Natural killer cell (primary cell): Measurements from ENCODE around the gene TTC21A. TPM values are rescaled to one million over a fixed set of nuclear protein-coding genes. Genes with fewer than 3 reads are reported as not detected.

ENCODE experiments used
- ATAC-seq, 3 donors: fragments of 150-1000 bp in 2 of 3; fragments of 200-7000 bp in 1 of 3; cut with Tn5 transposase; 1 replicate in 1 of 3; 2 replicates in 2 of 3; pipeline ENCODE4 v1.10.0; 2021; ENCODE audit warnings: mild to moderate bottlenecking in 2 of 3, moderate library complexity in 2 of 3
- DNase-seq, 2 donors: peaks; one replicate each; pipeline versions ENCODE4 v3.0.0 to v3.0.0-alpha.2; 2013 to 2021; ENCODE audit warnings: mixed read lengths in 1 of 2
- H3K27ac ChIP-seq: one replicate; pipeline ENCODE4 v1.5.1; 2013; ENCODE audit warnings: mild to moderate bottlenecking, low read length
- H3K27me3 ChIP-seq: one replicate; pipeline ENCODE4 v1.6.1; 2013; ENCODE audit warnings: low read length; ENCODE audit not compliant: control insufficient read depth, insufficient read depth
- H3K36me3 ChIP-seq: one replicate; pipeline ENCODE4 v1.6.1; 2013; ENCODE audit warnings: low read length; ENCODE audit not compliant: control insufficient read depth, insufficient read depth
- H3K4me1 ChIP-seq: one replicate; pipeline ENCODE4 v1.6.1; 2013; ENCODE audit warnings: low read length; ENCODE audit not compliant: control insufficient read depth, insufficient read depth
- H3K4me3 ChIP-seq: one replicate; pipeline ENCODE4 v1.5.1; 2013; ENCODE audit warnings: low read length
- H3K9me3 ChIP-seq: one replicate; pipeline ENCODE4 v1.6.1; 2013; ENCODE audit warnings: low read length; ENCODE audit not compliant: control insufficient read depth, insufficient read depth
- H3K27ac Mint-ChIP-seq, 2 donors: one replicate each; pipeline ENCODE4 v1.8.0; 2022; ENCODE audit warnings: mild to moderate bottlenecking in 2 of 2, mixed read lengths in 2 of 2, moderate library complexity in 1 of 2
- H3K27me3 Mint-ChIP-seq, 2 donors: one replicate each; pipeline ENCODE4 v1.8.0; 2022; ENCODE audit warnings: low read depth in 2 of 2, mixed read lengths in 2 of 2
- H3K36me3 Mint-ChIP-seq: one replicate; pipeline ENCODE4 v1.8.0; 2022; ENCODE audit warnings: mixed read lengths
- H3K4me1 Mint-ChIP-seq, 2 donors: one replicate each; pipeline ENCODE4 v1.8.0; 2022; ENCODE audit warnings: mixed read lengths in 2 of 2
- H3K4me3 Mint-ChIP-seq: one replicate; pipeline ENCODE4 v1.8.0; 2022; ENCODE audit warnings: mild to moderate bottlenecking, moderate library complexity, mixed read lengths
- H3K9me3 Mint-ChIP-seq, 2 donors: one replicate each; pipeline ENCODE4 v1.8.0; 2022; ENCODE audit warnings: mixed read lengths in 2 of 2
- WGBS: methylation state at CpG from one replicate; pipeline ENCODE4 v1.1.7; 2013; ENCODE audit warnings: missing lambda C conversion rate; ENCODE audit not compliant: insufficient coverage; 5-methylcytosine and 5-hydroxymethylcytosine counted together
- intact Hi-C: fragments of 100-400 bp; cut with micrococcal nuclease; formaldehyde crosslinking; loops from one replicate; pipeline ENCODE4 v1.14.2; 2022
- total RNA-seq, 4 donors: library from RNA; stranded (reverse); fragments of 120-200 nt in 1 of 4; gene quantifications; one replicate each; pipeline versions ENCODE4 v1.2.3 to v1.2.4, GENCODE V29; 2013 to 2022
- TF ChIP-seq, protein P1 (sequence below): fragments of 200-600 bp; IDR thresholded peaks from one replicate; pipeline ENCODE4 v1.8.0; 2022; ENCODE audit warnings: antibody characterized with exemption

Gene TTC21A
- total RNA-seq, 3 donors from 2014 or later (not counting 1 experiment from before 2014, with no cell fraction given): 2.1 to 3.9 (median 2.4) TPM

DNA sequence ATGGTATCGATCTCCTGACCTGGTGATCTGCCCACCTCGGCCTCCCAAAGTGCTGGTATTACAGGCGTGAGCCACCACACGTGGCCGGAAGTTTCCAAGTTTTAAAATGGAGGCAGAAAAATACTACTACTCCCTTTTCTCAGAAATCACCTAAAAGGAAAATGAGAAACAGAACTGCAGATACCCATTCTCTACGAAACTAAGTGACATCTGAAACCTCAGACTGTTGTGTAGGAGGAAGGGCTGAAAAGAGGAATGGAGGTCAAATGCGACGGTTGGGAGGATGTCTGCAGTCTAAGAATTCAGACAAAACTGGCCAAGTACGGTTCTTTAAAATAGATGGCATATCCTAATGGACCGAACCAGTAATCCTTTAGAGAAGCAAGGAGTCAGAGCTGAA is 31.6 kb upstream of the TTC21A start:
- Mint-ChIP-seq H3K36me3 (peaks cover 28% of the 10 kb centered on the region), H3K4me3 (no peak overlapping the region)
- H3K36me3 ChIP-seq: peaks cover 81% of the 10 kb centered on the region

DNA sequence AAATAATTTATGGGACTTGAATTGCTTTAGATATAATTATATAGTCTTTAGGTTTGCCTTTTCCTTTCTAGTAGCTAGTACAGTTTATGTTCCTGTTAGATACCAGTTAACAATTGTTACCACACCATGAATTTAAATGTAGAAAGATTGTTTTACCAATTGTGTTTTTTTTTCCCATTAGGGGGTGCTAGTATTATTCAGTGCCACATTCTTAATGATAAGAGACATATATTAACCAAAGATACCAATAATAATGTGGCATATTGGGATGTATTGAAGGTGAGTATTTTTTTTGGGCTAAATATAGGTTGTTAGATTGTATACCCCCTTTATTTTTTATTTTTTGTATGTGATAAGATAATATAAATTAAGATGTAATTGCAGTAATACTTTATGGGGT is 27.9 kb upstream of the TTC21A start:
- ATAC-seq (no peak), DNase-seq (no peak)
- no peak overlapping the region for H3K27ac ChIP-seq
- Mint-ChIP-seq H3K36me3 (peaks cover 23% of the 10 kb centered on the region), H3K4me1 (no peaks in the 10 kb centered on the region), H3K9me3 (no peaks in the 10 kb centered on the region), H3K4me3 (no peak overlapping the region), H3K27me3 (no peaks in the 10 kb centered on the region), H3K27ac (no peak overlapping the region)
- TF ChIP-seq, protein P1, sequence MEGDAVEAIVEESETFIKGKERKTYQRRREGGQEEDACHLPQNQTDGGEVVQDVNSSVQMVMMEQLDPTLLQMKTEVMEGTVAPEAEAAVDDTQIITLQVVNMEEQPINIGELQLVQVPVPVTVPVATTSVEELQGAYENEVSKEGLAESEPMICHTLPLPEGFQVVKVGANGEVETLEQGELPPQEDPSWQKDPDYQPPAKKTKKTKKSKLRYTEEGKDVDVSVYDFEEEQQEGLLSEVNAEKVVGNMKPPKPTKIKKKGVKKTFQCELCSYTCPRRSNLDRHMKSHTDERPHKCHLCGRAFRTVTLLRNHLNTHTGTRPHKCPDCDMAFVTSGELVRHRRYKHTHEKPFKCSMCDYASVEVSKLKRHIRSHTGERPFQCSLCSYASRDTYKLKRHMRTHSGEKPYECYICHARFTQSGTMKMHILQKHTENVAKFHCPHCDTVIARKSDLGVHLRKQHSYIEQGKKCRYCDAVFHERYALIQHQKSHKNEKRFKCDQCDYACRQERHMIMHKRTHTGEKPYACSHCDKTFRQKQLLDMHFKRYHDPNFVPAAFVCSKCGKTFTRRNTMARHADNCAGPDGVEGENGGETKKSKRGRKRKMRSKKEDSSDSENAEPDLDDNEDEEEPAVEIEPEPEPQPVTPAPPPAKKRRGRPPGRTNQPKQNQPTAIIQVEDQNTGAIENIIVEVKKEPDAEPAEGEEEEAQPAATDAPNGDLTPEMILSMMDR: no peak
- H3K4me1 ChIP-seq: no peaks in the 10 kb centered on the region
- H3K27me3 ChIP-seq: no peaks in the 10 kb centered on the region
- no peaks in the 10 kb centered on the region for H3K9me3 ChIP-seq
- peaks cover 62% of the 10 kb centered on the region for H3K36me3 ChIP-seq
- intact Hi-C loops: no loop called here
- H3K4me3 ChIP-seq: no peak overlapping the region

More for the DNA sequence above, 31.6 kb upstream of the TTC21A start:
- no peak overlapping the region for H3K27ac ChIP-seq
- H3K27me3 ChIP-seq: no peaks in the 10 kb centered on the region
- no peak overlapping the region for H3K27ac Mint-ChIP-seq
- H3K27me3 Mint-ChIP-seq: no peaks in the 10 kb centered on the region
- DNase-seq (no peak), ATAC-seq (no peak)
- no peaks in the 10 kb centered on the region for H3K4me1 Mint-ChIP-seq
- H3K4me1 ChIP-seq: no peaks in the 10 kb centered on the region
- no peak overlapping the region for H3K4me3 ChIP-seq
- TF ChIP-seq, protein P1: no peak
- intact Hi-C loops: no loop called here
- H3K9me3 Mint-ChIP-seq: no peaks in the 10 kb centered on the region
- no peaks in the 10 kb centered on the region for H3K9me3 ChIP-seq
- WGBS: 95% methylated on average over 10 of the region's 10 CpGs

DNA sequence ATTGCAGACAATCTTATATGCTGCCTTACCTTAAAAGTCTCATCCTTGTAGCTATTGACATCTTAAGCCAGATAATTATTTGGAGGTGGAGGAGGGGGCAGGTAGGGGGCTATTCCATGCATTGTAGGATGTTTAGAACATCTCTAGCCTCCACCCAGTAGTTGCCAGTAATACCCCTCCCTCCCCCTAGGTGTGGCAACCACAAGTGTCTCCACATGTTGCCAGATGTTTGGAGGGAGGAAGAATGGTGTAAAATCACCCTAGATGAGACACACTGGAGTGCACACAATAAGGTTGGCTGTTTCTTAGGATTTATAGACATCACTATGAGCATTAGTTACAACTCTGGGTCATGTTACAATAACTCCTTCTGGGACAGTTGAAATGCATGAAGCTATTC is 27.5 kb upstream of the TTC21A start:
- intact Hi-C loops: no loop called here
- H3K27ac Mint-ChIP-seq: no peak overlapping the region
- peaks cover 60% of the 10 kb centered on the region for H3K36me3 ChIP-seq
- no peaks in the 10 kb centered on the region for H3K9me3 ChIP-seq
- no peak overlapping the region for H3K4me3 ChIP-seq
- ATAC-seq: no peak
- H3K36me3 Mint-ChIP-seq: peaks cover 18% of the 10 kb centered on the region
- no peak for DNase-seq
- H3K27ac ChIP-seq: no peak overlapping the region
- TF ChIP-seq, protein P1: no peak
- no peaks in the 10 kb centered on the region for H3K27me3 ChIP-seq
- H3K4me1 Mint-ChIP-seq: no peaks in the 10 kb centered on the region
- H3K4me1 ChIP-seq: no peaks in the 10 kb centered on the region
- no peaks in the 10 kb centered on the region for H3K27me3 Mint-ChIP-seq
- H3K4me3 Mint-ChIP-seq: no peak overlapping the region
- no peaks in the 10 kb centered on the region for H3K9me3 Mint-ChIP-seq

DNA sequence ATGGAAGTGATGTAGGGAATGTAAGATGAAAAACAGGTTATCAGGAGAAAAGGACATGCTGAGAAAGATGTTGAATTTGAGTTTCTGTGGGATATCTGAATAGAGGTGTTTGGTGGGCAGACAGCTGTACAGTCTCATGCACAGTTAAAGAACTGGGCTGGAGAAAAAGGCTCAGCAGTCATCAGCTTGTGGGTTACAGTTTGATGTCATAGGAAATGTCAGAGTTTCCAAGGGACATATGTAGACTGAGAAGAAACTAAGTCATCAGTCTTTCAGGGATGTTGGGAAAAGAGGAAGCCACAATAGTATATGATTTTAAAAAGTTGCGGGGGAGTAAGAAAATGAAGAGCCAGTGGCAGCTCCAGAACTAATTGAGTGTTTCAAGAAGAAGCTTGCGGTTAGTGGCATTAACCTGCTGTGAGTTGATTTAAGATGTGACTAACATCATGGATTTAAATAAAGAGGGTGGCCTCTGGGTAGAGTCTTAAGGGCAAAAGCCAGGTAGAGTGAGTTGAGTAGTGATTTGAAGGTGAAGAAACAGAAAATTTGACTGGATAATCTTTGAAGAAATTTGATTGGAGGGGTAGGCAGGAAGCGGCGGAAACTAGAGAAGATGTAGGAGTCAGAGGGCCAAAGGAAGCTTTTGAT is 24.7 kb upstream of the TTC21A start:
- peaks cover 58% of the 10 kb centered on the region for H3K36me3 ChIP-seq
- no peak for ATAC-seq
- 100% methylated on average over 4 of the region's 4 CpGs for WGBS

More for the DNA sequence above, 24.7 kb upstream of the TTC21A start:
- no peak overlapping the region for H3K27ac ChIP-seq
- Mint-ChIP-seq H3K4me1 (no peaks in the 10 kb centered on the region), H3K27ac (peak overlapping the region in 1 of 2 donors; percentile 6), H3K4me3 (no peak overlapping the region), H3K27me3 (no peaks in the 10 kb centered on the region), H3K9me3 (no peaks in the 10 kb centered on the region), H3K36me3 (peaks cover 19% of the 10 kb centered on the region)
- TF ChIP-seq, protein P1: no peak
- H3K27me3 ChIP-seq: no peaks in the 10 kb centered on the region
- no peak overlapping the region for H3K4me3 ChIP-seq
- DNase-seq: no peak
- intact Hi-C loops: no loop called here
- no peaks in the 10 kb centered on the region for H3K9me3 ChIP-seq
- H3K4me1 ChIP-seq: no peaks in the 10 kb centered on the region
